ENCODE data around the gene ACBD6.

DNA sequence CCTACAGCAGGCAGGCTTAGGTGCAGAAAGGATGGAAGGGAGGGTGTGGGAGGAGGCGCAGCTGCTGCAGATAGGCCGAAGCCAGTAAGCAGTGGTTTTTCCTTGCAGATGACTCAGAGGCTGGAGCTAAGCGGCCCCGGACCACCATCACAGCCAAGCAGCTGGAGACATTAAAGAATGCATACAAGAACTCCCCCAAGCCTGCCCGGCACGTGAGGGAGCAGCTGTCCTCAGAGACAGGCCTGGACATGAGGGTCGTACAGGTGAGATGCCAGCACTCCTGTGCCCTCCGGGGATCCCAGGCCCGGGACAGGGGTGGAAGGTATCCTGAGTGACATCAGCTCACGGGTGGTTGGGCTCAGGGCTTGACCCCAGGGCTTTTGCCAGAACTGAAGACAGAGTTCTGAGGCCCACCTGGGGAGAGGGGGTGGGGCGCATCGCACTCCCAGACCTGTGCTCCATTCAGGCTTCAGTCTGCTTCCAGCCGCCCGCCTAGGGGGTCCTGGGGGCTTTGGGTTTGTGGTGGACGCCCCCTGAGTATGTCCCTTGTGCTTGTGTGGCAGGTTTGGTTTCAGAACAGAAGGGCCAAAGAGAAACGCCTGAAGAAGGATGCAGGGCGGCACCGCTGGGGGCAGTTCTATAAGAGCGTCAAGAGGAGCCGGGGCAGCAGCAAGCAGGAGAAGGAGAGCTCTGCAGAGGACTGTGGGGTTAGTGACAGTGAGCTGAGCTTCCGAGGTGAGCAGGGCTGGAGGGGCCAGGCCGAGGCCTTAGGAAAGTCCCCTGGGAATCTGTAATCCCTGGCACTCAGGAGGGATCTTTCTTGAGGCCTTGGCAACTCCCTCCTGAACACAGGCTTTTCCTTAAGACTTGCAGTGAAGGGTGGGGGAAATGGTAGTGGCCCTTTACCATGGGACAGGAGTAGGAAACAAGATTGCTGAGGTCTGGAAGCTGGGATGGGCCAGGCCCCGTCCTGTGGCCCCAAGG is 230.8 kb downstream of the ACBD6 start:
- TF ChIP-seq, protein P1, sequence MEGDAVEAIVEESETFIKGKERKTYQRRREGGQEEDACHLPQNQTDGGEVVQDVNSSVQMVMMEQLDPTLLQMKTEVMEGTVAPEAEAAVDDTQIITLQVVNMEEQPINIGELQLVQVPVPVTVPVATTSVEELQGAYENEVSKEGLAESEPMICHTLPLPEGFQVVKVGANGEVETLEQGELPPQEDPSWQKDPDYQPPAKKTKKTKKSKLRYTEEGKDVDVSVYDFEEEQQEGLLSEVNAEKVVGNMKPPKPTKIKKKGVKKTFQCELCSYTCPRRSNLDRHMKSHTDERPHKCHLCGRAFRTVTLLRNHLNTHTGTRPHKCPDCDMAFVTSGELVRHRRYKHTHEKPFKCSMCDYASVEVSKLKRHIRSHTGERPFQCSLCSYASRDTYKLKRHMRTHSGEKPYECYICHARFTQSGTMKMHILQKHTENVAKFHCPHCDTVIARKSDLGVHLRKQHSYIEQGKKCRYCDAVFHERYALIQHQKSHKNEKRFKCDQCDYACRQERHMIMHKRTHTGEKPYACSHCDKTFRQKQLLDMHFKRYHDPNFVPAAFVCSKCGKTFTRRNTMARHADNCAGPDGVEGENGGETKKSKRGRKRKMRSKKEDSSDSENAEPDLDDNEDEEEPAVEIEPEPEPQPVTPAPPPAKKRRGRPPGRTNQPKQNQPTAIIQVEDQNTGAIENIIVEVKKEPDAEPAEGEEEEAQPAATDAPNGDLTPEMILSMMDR (IDR thresholded peaks at IDR 0.05) = no peak
- no peak for TF ChIP-seq POLR2A (IDR thresholded peaks at IDR 0.05)
- TF ChIP-seq POLR2AphosphoS5 (IDR thresholded peaks at IDR 0.05) = no peak

Measured in breast epithelium (tissue), 3 donors.